Activated gamma-delta T cell (primary cell): Measurements from ENCODE around the gene PAQR5.
"Not testable (repeated sequence)": the region's sequence is repeated elsewhere in the genome, so short reads cannot be mapped to it uniquely, and the experiment has no call there.

Experiments
- DNase-seq: peaks from one replicate; lab custom pipeline; 2025; lab: John Stamatoyannopoulos, UW

The PAQR5 gene

DNA sequence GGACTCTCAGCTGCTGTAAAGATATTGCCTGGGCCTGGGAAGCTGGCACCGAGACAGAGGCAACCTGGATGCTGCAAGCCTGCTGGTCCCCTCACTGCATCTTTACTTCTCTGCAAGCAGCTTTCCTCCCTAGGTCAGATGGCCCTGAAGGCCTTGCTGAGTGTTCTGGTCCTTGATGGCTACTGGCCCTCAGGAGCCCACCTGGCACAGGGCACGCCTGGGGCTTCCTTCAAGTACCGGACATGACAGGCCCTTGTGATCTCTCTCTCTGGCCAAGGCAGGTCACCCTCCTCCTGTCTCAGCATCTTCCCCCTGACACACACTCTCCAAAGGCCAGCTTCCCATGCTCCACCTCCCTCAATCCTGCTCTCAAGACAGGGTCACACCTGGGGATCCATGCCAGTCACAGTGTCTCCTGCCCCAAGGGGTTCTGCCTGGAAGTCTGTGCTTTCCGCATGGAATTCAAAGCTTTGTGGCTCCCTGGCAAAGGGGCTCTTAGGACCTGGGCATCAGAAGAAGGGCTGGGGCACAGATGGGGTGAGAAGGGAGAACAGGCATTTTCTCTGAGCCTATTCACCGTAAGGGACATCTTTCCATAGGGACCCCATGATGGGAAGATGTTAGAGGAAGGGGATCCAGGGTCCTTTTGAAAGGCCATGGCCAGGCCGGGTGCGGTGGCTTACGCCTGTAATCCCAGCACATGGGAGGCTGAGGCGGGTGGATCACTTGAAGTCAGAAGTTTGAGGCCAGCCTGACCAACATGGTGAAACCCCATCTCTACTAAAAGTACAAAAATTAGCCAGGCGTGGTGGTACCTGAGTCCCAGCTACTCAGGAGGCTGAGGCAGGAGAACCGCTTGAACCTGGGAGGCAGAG lies 4.7 kb upstream of the PAQR5 start:
- DNase-seq = no peak

DNA sequence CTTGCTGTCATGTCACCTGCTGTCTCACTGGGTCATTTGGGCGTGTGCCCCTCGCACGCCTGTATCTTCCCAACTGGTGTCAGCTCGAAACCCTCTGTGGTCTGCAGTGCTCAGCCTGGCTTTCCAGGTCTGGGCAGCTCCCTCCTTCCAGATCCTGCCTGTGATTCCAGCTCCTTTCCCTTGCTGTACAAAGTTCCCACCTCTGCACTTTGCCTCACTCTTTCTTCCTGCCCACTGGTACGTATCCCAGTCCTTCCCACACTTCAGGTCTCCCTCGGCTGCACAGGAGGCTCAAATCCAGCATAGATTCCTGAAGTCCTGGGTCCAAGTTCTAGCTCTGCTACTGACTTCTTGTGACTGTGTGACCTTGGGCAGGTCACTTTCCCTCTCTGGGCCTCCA lies 2.1 kb upstream of the PAQR5 start:
- DNase-seq = no peak

DNA sequence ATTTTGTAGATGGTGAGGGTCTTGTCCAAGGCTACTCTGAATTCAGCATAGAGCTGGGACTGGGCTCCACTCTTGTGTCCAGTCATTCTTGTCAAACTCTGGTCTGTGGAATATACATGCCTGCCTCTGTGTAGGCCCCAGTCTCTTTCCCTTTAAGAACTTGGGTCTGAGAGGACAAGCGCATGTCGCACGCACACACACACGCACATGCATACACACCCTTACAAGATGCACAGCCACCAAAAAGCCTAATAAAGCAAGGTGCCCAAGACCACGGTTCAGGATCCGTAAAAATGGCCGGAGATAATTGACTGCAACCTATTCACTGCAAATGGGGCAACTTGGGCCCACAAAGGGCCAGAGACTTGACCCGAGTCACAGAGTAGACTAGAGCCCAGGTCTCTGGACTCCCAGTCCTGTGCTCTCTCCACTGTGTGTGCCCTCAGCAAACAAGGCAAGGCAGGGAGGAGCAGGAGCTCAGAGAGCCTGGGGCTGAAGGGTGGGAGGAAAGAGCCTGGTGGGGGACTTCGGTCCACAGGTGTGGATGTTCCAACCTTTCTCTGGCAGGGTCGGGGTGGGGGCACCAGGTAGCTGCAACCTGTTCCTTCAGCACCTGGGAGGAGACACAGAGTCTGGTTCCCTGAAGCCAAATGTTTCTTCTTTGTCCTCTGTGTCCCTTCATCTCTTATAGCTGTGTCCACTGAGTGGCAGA lies 914 bp upstream of the PAQR5 start:
- DNase-seq = no peak

DNA sequence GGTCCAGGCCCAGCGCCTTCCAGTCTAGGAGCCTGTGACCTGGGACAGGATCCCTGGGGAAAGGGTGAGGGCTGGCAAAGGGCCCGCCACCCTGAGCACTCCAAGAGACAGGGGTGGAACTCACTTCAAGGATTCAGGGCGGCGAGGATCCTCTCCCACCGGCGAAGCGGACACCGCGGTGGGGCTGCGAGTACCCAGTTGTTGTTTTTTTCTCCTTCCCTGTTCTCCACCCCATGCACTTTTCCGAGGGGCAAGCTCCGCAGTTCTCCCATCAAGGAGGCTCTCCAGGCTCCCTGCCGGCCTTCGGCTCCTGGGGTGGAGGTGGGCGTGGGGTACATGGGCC lies 387 bp upstream of the PAQR5 start:
- DNase-seq = no peak

DNA sequence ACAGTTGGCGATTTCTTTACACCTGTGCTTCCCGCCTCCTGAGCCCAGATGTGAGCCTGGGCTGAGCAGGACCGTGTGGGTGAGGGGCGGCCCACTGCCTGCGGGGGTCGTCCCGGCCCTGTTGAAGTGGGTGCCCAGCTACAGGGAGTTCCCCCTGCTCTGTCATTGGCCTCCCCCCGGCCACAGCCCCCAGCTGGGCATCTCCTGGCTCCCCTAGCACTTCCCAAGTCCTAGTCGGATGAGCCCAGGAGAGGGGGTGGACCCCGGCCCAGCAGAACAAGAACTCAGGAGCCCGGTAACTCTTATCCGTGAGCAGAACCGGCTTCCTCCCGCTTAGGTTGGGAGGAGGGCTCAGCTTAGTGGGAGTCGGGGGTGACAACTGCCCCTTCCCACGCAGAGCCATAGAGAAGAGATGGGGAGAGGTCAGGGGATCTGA lies 757 bp downstream of the PAQR5 start:
- DNase-seq = no peak

DNA sequence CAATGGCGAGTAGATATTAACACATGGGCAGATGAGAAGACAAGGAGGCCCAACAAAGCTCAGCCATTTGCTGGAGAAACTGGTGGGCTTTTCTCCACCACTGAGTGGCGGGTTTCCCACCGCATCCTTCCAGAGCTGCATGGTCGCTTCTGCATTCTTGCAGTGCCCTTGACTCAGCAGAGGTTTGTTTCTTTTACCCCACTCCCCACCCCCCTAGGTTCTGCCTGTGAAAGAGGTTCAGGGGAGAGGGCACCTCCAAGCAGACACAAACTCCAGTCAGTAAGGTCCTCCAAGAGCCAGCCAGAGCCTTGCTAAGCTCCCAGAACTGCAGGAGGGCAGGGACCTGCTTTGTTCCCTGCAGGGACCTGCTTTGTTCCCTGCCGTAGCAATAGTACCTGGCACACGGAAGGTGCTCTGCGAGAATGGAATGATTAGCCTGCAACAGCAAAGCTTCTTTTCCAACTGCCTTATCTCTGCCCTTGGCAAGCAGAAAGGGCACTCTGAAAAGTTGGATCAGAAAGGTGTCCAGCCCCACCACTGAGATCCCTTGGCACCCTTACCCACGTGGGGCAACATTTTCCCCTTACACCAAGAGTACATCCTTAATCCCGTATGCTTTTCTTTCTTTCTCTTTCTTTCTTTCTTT lies 1.4 kb downstream of the PAQR5 start:
- DNase-seq = no peak

DNA sequence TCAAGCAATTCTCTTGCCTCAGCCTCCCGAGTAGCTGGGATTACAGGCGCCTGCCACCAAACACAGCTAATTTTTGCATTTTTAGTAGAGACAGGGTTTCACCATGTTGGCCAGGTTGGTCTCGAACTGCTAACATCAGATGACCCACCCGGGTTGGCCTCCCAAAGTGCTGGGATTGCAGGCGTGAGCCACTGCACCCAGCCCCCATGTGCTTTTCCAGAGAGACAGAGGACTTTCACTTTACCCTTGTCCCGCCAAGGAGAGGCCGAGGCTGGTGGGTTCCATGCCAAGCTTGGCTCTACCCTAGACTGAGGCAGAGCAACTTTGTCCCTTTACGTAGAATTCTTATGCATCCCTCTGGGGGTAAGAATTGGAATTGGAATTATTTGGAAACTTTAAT lies 2.4 kb downstream of the PAQR5 start:
- not testable (repeated sequence) for DNase-seq

DNA sequence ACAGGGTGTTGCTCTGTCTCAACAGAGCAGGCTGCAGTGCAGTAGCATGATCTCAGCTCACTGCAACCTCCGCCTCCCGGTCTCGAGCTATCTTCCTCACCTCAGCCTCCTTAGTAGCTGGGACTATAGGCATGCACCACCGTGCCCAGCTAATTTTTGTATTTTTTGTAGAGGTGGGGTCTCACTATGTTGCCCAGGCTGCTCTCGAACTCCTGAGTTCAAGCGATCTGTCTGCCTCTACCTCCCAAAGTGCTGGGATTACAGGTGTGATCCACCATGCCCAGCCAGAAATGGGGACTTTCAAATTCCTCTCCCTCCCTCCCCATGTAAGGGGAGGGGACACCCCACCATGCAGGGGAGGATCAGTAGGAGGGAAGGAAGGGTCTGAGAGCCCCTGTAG lies 3.4 kb downstream of the PAQR5 start:
- DNase-seq = not testable (repeated sequence)

DNA sequence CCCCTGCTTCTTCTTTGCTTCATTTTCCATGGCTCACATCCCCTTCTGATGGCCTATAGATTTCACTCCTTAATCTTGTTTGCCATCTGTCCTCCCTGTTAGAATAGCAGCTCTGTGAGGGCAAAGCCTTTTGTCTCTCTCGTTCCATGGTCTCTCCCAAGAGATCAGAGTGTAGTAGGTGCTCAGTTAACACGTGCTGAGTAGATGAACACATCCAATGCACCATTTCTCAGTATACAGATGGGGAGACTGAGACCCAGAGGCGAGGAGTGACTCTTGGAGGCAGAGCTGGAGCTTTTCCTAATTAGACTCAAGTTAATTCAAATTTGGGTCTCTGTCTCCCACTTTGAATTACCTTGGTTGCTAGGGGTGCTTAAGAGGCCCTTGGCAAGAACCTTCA lies 4.2 kb downstream of the PAQR5 start:
- DNase-seq = no peak

DNA sequence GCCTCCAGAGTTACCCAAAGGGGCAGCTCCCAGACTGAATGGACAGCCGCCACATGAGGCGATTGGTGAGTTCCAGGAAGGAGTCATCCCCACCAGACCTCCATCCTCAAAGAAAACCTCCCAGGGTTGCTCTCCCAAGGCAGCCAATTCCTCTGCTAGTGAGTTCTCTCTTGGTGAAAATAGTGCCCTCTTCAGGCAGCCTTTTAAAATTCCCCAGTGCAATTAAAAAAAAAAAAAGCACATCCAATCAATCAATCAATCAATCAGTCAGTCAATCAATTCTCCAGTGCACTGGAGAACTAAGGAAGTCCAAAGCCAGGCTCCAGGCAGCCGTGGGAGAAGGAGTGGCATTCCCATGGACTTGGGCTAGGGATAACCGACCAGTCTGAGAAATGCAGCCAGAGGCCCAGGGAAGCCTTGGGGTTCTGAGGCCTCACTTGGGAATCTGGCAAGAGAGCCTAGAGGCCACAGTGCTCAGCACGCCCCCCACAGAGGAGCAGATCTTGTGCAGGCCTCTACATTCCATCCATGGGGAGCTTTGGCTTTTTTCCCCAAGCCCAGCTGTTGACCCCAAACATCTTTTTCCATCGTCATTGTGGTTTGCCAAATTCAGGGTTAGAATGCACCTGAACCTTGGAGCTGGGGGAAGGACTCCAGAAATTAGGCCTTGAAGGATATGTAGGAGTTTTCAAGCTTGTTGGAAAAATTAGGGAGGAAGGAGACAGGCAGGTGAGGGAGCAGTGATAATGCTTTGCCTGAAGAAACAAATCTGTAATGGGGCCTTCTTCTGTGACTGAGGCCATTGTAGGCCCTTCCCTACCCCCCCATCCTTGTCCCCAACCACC lies 4.8 kb downstream of the PAQR5 start:
- DNase-seq = no peak

DNA sequence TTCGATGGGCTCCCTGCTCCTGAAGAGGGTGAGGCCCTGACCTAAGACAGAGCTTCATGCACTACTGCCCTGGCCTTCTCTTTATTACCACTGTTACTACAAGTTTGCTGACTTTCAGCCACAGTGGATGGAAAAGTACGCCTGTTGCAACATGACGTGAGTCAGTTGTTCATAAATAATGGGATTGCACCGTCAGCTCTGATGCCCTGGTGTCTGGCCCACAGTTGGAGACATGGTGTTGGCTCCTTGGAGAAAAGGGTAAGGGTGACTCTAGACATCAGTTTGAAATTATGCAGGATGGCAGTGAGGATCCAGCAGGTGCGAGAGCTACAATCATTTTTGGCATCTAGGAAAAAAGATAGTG lies 5.5 kb downstream of the PAQR5 start:
- DNase-seq = no peak

DNA sequence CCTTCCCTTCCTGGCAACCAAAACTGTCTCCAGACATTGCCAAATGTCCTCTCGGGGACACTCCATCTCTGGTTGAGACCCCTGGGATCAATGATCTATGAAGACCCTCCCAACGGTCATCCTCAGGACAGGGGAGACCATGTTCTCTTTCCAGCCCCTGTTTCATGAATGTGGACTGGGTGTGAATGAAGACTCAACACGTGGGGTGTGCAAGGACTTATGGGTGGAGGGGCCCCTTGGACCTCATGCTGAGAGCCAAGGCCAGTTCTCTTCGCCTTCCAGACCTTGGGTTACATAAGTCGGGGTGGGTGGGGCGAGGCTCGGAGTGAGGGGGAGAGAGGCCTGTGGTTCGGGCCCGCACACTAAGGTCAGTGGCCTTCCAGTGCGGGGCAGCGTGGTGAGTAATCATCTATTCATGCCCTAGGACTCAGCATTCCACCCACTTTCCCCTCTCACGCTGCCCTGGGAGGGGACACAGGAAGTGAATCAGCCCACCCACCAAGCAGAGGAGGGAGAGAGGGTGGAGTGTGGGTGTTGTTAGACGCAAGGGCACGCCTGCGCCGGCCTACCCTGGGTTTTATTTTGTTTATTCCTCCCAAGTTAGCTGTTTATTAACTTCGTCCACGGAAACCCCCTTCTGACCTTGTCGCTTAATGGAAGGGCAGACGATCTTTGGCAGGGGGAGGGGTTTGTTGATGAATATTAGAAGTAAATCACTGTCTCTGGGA lies 6.7 kb downstream of the PAQR5 start:
- DNase-seq = no peak

DNA sequence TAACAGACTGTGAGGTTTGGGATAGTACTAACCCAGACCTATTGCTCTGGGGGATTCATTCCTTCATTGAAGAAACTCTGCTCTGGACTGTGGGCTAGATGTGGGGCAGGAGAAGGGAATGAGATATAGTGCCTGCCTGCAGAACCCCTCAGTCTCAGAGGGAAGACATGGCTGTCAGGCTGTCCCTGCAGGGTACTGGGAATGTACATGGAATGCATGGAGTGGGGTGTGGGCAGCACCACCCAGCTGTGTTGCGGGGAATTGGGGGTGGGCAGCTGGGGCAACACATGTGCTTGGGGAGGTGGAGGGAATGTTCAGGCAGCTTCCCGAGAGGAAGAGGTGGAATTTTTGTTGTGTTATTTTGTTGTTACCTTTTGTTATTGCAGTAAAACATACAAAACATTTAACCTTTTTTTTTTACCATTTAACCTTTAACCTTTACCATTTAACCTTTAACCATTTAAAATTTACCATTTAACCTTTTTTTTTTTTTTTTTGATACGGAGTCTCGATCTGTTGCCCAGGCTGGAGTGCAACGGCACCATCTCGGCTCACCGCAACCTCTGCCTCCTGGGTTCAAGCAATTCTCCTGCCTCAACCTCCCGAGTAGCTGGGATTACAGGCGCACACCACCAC lies 7.3 kb downstream of the PAQR5 start:
- no peak for DNase-seq

DNA sequence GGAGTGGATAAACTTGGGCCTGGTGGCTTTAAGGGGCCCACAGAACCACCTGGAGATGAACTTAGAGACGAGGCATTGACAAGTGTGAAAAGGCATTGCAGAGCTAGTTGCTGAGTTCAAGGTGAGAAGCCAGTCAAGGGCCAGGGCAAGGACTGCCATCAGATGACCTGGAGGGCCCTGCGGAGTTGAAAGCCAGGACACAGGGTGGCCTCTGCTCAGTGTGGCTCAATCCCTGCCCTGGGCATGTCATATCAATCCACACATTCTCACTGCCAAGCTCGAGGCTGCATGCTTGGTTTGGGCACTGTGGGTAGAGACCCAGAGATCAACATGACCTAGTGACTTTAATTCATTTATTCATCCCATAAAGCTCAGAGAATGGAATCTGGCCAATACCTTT lies 9.2 kb downstream of the PAQR5 start:
- DNase-seq = no peak

DNA sequence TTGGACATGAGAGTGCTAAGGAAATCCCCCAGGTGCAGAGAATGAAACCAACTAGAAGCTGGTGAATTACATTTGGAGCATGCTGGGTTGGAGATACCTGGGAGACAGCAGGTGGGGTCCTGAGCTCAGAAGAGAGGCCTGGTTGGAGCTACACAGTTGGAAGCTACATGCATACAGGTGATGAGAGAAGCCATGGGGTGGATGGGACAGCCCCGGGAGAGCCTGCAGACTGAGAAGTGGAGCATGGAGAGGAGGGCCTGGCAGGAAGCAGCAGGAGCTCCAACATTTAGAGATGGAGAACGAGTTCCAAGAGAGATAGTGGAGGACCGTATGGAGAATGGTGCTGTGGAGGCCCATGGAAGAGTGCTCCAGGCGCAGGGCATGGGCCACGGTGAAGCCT lies 10.2 kb downstream of the PAQR5 start:
- DNase-seq = no peak

DNA sequence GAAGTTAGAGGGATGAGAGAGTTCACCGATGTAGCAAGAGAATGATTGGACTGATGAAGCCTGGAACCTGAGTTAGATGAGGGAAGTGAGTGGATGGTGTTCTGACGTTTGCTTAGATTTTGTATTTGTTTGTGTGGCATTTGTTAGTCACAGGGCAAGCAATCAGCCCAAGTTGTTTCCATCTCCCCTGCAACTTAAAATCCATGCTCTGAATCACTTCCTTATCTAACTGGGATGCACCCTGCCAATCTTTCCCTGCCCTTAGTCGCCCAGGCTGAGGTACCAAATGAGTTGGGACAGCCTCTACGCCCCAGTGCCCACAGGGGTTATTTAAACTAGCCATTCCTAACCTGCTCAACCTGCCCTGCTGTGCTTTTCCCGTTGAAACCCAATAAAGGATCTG lies 12.6 kb downstream of the PAQR5 start:
- DNase-seq = no peak

DNA sequence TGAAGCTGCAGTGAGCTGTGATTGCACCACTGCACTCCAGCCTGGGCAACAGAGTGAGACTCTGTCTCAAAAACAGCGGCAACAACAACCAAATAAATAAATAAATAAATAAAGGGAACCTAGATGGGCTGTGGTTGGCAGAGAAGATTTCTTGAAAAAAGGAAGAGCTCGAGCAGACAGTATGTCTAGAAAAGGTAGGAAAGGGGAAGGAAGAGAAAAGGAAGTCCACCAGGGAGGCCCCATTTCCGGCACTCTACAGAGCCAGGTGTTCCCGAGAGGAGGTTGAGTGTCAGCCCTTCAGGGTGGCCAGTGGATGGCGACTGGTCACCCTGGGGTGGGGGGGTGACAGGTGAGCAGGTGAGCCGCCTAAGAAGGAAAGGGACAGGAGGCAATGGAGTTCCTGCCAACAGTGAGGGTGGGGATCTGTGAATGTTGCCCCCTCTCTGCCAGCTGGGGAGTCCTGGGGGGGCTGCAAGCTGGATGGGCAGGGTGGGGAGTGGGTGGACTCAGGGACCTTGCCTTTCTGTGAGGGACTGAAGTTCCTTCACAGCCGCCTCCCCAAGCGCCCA lies 14.8 kb downstream of the PAQR5 start:
- DNase-seq = no peak

DNA sequence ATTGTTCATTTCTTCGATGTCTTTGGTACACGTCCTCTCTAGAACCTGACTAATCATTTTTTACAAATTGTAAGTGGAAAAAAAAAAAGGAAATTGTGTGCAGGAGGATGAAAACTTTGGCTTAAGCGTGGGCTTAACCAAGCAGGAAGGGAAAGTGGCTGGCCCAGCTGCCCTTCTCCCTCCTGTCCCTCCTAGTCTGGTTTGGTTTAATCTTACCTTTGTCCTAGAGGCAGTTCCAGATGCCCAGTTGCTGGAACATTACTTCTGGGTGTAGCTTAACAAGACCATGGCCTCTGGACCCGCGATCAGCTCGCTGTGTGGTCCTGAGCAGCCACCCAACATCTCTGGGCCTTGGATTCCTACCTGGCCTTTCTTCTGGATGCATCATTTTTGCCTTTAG lies 15.4 kb downstream of the PAQR5 start:
- no peak for DNase-seq

DNA sequence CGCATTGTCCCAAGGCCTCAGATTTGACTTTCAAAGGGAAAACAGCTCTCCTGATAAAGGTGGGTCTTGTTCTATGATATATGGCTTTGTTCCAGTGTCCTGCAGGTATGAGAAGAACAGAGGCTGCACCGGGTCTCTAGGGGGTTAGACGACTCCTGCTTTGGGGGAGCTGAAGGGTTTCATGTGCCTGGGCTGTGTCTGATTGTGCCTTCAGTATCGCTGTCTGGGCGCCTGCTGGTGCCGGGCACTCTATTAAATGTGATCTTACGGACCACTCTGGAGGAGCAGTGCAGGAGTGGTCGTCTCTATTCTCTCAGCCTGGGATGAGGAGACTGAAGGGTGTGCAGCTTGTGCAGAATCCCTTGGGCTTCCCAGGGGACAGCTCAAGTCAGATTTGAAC lies 16.0 kb downstream of the PAQR5 start:
- DNase-seq = no peak

DNA sequence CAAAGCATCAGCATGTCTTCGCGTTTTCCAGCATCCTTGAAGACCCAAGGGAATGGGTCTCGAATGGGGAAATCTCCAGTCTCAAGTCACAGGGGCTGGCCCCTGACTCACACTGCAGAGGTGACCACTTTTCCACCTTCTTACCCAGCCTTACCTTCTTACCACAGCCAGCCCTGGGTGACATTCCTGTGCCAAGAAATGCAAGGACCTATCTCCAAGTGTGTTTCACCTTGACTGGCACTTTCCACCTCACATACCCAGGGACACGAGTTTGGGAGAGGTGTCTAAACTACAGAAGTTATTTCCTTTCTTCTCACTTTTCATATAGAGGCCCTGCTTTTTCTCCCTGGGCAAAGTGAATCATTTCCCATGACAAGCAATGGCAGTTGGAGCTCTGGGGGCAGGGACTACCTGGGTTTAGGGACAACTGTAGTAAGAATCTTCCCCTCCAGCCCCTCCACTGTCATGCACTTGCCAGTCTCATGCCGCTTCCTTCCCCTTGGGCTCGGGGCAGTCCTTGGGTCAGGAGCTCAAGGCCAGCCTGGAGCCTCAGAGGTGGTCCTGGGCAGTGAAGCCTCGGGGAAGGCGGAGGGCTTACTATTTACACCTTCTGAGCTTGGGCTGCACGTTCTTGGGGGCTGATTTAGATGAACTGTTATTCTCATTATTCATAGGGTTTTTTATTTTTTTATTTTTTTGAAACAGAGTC lies 16.8 kb downstream of the PAQR5 start:
- DNase-seq = no peak
